GM19025 (cell line): ENCODE measurements around the gene EPN2.
"Not testable (repeated sequence)": the region's sequence is repeated elsewhere in the genome, so short reads cannot be mapped to it uniquely, and the experiment has no call there.

ENCODE experiments used
- ATAC-seq: cut with Tn5 transposase; IDR thresholded peaks from one replicate; pipeline ENCODE4 v1.9.1; 2021; ENCODE audit warnings: mild to moderate bottlenecking, low read depth, moderate library complexity; ENCODE audit not compliant: unreplicated experiment

Gene EPN2

DNA sequence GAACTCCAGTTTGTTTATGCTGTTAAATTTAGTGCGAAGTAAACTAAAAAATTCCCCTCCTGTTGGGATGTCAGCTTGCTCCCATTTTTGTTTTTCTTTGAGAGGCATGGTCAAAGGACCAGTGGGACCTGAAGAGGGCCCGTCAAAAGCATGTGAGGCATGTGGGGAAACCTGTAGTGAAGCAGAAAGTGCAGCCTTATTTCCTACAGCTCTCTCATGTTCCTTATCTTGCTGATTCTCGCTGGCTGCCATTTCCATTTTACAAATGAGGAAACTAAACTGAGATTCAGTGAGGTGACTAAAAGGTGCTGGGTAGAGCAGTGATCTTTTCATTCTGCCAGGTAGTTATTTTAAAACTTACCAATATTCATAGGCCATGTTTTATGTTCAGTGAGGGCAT, 27.1 kb downstream of the EPN2 start:
- no peak for ATAC-seq

GRCh38 chr17:19264681-19265080, 27.5 kb downstream of the EPN2 start:
- ATAC-seq, result no peak

DNA sequence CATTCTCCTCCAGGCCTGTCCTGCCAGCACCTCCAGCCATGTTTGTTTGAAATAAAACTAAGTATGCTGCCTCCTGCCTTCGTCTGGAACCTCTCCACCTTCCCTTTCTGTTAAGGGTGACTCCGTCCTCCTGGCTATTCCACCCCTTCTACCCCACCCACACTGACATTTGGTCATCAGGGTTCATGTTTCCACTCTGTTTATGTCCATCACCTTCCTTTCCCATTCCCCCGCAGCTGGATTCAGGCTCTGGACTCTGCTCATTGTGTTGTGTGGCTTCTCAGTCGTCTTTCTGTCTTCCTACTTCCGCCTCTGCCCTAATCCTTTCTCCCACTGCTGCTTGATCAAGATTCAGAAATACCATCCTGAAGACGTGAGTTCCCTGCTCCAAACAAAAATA, 28.6 kb downstream of the EPN2 start:
- no peak for ATAC-seq

GRCh38 chr17:19268611-19269010, 31.4 kb downstream of the EPN2 start:
- ATAC-seq, result no peak

- no peak for ATAC-seq
Measured at GRCh38 chr17:19269106-19269505, 31.9 kb downstream of the EPN2 start.

DNA sequence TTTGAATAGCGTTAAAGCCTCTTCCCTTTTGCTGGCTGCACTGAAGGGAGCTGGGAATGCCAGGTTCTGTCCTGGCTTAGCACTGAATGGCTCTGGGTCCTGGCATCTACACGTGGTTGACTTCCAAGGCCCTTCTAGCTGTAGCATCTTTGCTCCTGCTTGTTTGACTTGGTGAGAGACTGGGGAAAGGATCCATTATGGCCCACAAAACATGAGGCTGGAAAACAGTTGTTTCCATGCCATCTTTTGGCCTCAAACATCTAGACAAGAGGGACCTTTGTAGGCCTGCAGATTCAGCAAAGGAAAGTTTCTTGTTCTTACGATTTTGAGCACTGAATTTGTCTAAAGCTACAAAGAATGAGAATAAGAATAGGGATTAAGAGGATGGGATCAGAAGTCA, 32.5 kb downstream of the EPN2 start:
- no peak for ATAC-seq

- no peak for ATAC-seq
Measured at GRCh38 chr17:19270347-19270703, 33.2 kb downstream of the EPN2 start.

GRCh38 chr17:19270704-19271611, 33.8 kb downstream of the EPN2 start:
- ATAC-seq, result peak; percentile 88

GRCh38 chr17:19271780-19272357, 34.7 kb downstream of the EPN2 start:
- ATAC-seq, result no peak

DNA sequence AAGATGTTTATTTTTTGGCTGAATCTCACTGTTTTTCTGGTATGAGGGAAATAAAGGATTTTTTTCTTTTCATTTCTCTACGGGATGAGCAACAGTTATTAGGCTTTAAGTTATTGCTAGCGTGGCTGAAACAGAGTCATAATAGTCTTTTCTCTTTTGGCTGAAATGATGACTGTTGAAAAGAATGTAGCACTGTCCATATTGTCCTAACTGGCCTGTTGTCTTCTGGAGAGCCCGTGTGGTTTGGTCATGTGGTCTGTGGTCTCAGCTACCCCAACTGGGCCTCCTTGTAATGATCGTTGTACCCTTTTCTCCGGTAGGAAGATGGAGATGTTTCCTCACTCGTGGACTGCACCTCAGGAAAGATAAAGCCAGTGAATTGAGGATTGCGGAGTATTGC, 36.6 kb downstream of the EPN2 start:
- ATAC-seq, result no peak

- no peak for ATAC-seq
Measured at GRCh38 chr17:19274893-19275292, 37.7 kb downstream of the EPN2 start.

DNA sequence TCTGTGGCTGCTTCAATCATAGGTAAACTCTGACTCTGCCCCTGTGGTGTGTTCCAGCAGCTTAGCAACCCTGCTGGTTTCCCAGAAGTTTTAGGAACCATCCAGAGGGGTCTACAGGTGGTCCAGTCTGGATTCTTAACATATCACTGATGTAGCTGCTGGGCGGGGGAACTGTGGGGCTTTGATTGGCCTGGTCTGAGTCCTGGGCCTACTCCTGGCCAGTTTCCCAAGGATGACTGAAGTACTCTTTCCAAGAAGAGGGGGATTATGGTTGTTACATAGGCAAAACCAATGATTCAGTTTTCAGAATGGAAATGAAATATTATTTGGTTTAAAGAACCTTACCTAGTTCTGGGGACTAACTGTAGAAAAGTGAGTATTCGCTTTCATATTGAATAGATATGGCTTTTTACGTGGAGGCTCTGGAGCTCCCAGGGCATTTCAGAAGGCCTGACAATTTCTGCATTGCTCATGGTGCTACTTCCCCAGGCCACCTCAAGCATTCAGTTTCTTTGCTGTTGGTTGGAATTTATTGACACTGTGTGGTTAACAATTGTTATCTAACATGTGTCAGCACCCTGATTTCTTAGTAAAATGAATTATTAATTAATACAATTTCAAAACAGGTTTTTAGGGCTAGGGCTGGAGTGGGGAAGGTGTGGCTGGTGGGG, 38.4 kb downstream of the EPN2 start:
- no peak for ATAC-seq

GRCh38 chr17:19278284-19278683, 41.1 kb downstream of the EPN2 start:
- ATAC-seq, result not testable (repeated sequence)

DNA sequence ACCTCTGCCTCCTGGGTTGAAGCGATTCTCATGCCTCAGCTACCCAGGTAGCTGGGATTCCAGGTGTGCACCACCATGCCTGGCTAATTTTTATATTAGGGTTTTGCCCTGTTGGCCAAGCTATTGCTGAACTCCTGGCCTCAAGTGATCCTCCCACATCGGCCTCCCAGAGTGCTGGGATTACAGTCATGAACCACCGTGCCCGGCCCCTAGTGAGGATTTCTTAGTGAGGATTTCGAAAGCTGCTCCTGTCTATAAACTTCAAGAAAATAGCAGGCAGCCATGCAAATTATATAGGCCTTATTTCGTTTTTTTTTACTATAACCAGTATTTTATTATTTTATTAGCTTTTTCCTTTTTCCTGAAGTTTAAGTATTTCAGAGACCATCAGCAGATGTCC, 41.6 kb downstream of the EPN2 start:
- ATAC-seq, result no peak

DNA sequence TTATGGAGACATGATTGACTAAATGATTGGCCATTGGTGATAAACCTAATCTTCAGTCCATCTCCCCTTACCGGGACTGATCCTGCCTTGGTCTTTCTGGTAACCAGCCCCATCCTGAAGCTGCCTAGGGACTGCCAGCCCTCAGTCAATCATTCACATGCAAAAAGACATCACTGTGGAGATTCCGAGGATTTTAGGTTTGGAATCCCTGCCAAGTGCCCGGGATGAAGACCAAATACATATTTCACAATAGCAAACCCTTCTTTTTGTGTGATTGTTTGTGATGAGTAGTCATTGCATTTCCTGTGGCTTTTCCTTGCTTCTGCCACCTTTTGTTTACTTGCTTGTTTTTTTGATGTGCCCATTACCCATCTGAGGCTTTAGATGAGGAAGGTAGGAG, 44.0 kb downstream of the EPN2 start:
- no peak for ATAC-seq

GRCh38 chr17:19284005-19284959, 47.1 kb downstream of the EPN2 start:
- ATAC-seq, result no peak

GRCh38 chr17:19285213-19285900, 48.2 kb downstream of the EPN2 start:
- no peak for ATAC-seq

DNA sequence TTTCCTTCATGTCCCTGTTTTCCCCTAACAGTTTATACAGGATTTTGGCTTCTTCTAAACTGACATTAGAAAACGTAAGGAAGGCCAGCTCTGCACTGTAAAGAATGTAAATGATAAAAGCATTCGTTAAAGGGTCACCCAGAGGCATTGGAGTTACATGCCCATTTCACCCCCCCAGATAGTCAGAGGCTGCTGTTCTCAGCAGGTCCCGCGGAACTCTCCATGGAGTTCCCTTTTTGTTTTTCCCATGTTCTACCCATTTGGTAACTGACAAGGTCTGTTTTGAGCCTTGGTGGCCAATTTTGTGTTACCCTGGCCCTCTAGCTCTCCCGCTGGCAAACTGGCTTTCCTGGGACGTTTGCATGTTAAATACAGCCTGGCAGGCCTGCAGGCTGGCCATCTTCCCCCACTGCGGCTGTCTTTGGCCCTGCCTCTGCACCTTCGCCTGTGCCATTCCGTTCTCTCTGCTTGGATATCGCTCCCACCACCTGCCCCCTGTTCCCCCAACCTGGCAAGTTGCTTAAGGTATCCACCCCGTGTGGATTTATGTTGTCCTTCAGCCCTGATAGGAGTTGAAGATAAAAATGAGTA, 49.7 kb downstream of the EPN2 start:
- no peak for ATAC-seq

- no peak for ATAC-seq
Measured at GRCh38 chr17:19287651-19288050, 50.5 kb downstream of the EPN2 start.

DNA sequence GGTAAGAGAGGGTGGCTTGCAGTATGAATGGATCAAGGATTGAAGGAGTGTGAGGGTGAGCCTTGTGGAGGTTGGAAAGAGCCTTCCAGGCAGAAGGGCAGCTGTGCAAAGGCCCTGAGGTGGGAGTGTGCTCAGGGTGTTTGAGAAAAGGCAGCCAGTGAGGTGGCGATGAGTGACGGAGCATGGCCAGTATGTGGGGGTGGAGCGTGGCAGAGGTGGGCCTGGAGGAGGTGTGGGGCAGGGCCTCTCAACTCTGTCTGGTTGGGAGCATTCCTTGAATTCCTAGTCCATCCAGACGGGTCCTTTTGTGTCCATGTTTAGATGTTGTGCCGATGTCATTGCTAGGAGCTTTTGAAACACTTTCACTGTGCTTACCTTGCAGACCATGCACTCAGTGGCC, 51.3 kb downstream of the EPN2 start:
- no peak for ATAC-seq
